CD8-positive, alpha-beta memory T cell (primary cell): ENCODE measurements around the gene SSBP3. TPM values are rescaled to one million over a fixed set of nuclear protein-coding genes. Genes with fewer than 3 reads are reported as not detected.

Experiments
- CTCF ChIA-PET: fragments of 350-600 bp; sonication (Branson Sonifier 250); formaldehyde crosslinking; loops from one replicate; lab custom pipeline; 2021; ENCODE audit warnings: antibody characterized with exemption; lab: Charles Lee
- POLR2A ChIA-PET: fragments of 350-600 bp; sonication (Branson Sonifier 250); formaldehyde crosslinking; loops from one replicate; lab custom pipeline; 2021; ENCODE audit warnings: antibody characterized with exemption; lab: Charles Lee
- DNase-seq, 5 donors: peaks; one replicate each; pipeline versions ENCODE4 v3.0.0 to v3.0.0-alpha.2; 2020 to 2022; ENCODE audit warnings: mixed read lengths in 1 of 5
- H3K27ac ChIP-seq: one replicate; pipeline ENCODE4 v1.7.0; 2013; ENCODE audit warnings: low read depth, mild to moderate bottlenecking, low read length, moderate library complexity
- H3K27me3 ChIP-seq: 2 replicates; pipeline ENCODE4 v1.7.0; 2013; ENCODE audit warnings: low read length, mild to moderate bottlenecking; ENCODE audit not compliant: insufficient read depth, poor library complexity, severe bottlenecking
- H3K36me3 ChIP-seq: 2 replicates; pipeline ENCODE4 v1.7.0; 2013; ENCODE audit warnings: mild to moderate bottlenecking, low read length, moderate library complexity; ENCODE audit not compliant: insufficient read depth
- H3K4me1 ChIP-seq: 2 replicates; pipeline ENCODE4 v1.7.0; 2013; ENCODE audit warnings: mild to moderate bottlenecking, low read length, moderate library complexity; ENCODE audit not compliant: insufficient read depth
- H3K4me3 ChIP-seq: 2 replicates; pipeline ENCODE4 v1.7.0; 2013; ENCODE audit warnings: mild to moderate bottlenecking, low read length
- H3K9me3 ChIP-seq: 2 replicates; pipeline ENCODE4 v1.7.0; 2013; ENCODE audit warnings: mild to moderate bottlenecking, low read length
- H3K27ac Mint-ChIP-seq, 8 donors: one replicate each; pipeline ENCODE4 v1.8.0; 2020 to 2021; ENCODE audit warnings: mixed read lengths in 8 of 8, mild to moderate bottlenecking in 6 of 8, inconsistent platforms in 3 of 8, moderate library complexity in 3 of 8
- H3K27me3 Mint-ChIP-seq, 2 donors: one replicate each; pipeline ENCODE4 v1.8.0; 2020 to 2021; ENCODE audit warnings: mixed read lengths in 2 of 2, mild to moderate bottlenecking in 1 of 2, moderate library complexity in 1 of 2
- H3K36me3 Mint-ChIP-seq, 3 donors: one replicate each; pipeline ENCODE4 v1.8.0; 2020 to 2021; ENCODE audit warnings: mixed read lengths in 3 of 3, inconsistent platforms in 1 of 3, mild to moderate bottlenecking in 1 of 3
- H3K4me1 Mint-ChIP-seq, 3 donors: one replicate each; pipeline ENCODE4 v1.8.0; 2020 to 2021; ENCODE audit warnings: mixed read lengths in 3 of 3, inconsistent platforms in 1 of 3, mild to moderate bottlenecking in 1 of 3
- H3K4me3 Mint-ChIP-seq, 7 donors: one replicate each; pipeline ENCODE4 v1.8.0; 2020 to 2021; ENCODE audit warnings: mixed read lengths in 7 of 7, mild to moderate bottlenecking in 6 of 7, moderate library complexity in 4 of 7, inconsistent platforms in 2 of 7
- H3K9me3 Mint-ChIP-seq, 5 donors: one replicate each; pipeline ENCODE4 v1.8.0; 2020 to 2022; ENCODE audit warnings: mixed read lengths in 5 of 5, mild to moderate bottlenecking in 3 of 5, moderate library complexity in 2 of 5, inconsistent platforms in 1 of 5
- polyA plus RNA-seq: library from polyadenylated mRNA; unstranded; fragments of 300-500 nt; fragmentation: Illumina TruSeq; gene quantifications from one replicate; pipeline ENCODE4 v1.2.3, GENCODE V29; 2021
- total RNA-seq, 2 experiments: library from RNA; stranded (reverse); gene quantifications; one replicate each; pipeline ENCODE4 v1.2.3, GENCODE V29; 2021

Gene SSBP3
- total and polyA plus RNA-seq, 3 experiments from 2014 or later = 17.6 to 52.7 (median 41.6) TPM

GRCh38 chr1:54268762-54269297 is 137.4 kb downstream of the SSBP3 start:
- Histone ChIP-seq H3K4me3 (no peak overlapping the region), H3K27ac (no peak overlapping the region), H3K27me3 (no peaks in the 10 kb centered on the region), H3K4me1 (no peaks in the 10 kb centered on the region), H3K9me3 (no peaks in the 10 kb centered on the region), H3K36me3 (no peaks in the 10 kb centered on the region)
- Mint-ChIP-seq H3K27me3 (no peaks in the 10 kb centered on the region), H3K27ac (peak overlapping the region in 1 of 8 donors; percentile 63), H3K4me3 (no peak overlapping the region), H3K9me3 (no peaks in the 10 kb centered on the region), H3K4me1 (peaks cover 19 to 44% (median 40%) of the 10 kb centered on the region in 3 donors), H3K36me3 (peaks cover 0 to 22% (median 3%) of the 10 kb centered on the region in 3 donors)
- DNase-seq = no peak
- ChIA-PET POLR2A (no interaction called here), CTCF (interaction anchor here (0.8 to 2.1 kb wide), 2 partner anchors 15 to 16 kb away, joined by 3 to 5 read pairs; no protein-coding TSS in a partner anchor)

- POLR2A ChIA-PET = interaction anchor here (0.6 kb wide), 1 partner anchor 28 kb away, joined by 3 read pairs; no protein-coding TSS in a partner anchor
- no peaks in the 10 kb centered on the region for H3K27me3 Mint-ChIP-seq
- H3K4me3 ChIP-seq = no peak overlapping the region
- DNase-seq = no peak
- H3K4me3 Mint-ChIP-seq = no peak overlapping the region
- no peaks in the 10 kb centered on the region for H3K9me3 ChIP-seq
- peaks cover 0 to 20% (median 3%) of the 10 kb centered on the region in 3 donors for H3K36me3 Mint-ChIP-seq
- CTCF ChIA-PET = interaction anchor here (0.6 to 2.1 kb wide), 2 partner anchors 14 to 250 kb away, joined by 3 to 5 read pairs; no protein-coding TSS in a partner anchor
- H3K27ac Mint-ChIP-seq = peak overlapping the region in 3 of 8 donors; percentile 29 to 55 (median 43)
- H3K9me3 Mint-ChIP-seq = no peaks in the 10 kb centered on the region
- peaks cover 17 to 44% (median 40%) of the 10 kb centered on the region in 3 donors for H3K4me1 Mint-ChIP-seq
- H3K4me1 ChIP-seq = no peaks in the 10 kb centered on the region
- H3K27ac ChIP-seq = no peak overlapping the region
- no peaks in the 10 kb centered on the region for H3K27me3 ChIP-seq
- no peaks in the 10 kb centered on the region for H3K36me3 ChIP-seq
Measured at GRCh38 chr1:54267815-54268761, 138.1 kb downstream of the SSBP3 start.

GRCh38 chr1:54266908-54267307 is 139.3 kb downstream of the SSBP3 start:
- H3K36me3 ChIP-seq = no peaks in the 10 kb centered on the region
- H3K4me3 Mint-ChIP-seq = no peak overlapping the region
- no peaks in the 10 kb centered on the region for H3K9me3 ChIP-seq
- no peaks in the 10 kb centered on the region for H3K4me1 ChIP-seq
- ChIA-PET CTCF (no interaction called here), POLR2A (interaction anchor here (0.6 kb wide), 1 partner anchor 29 kb away, joined by 3 read pairs; no protein-coding TSS in a partner anchor)
- no peak overlapping the region for H3K4me3 ChIP-seq
- no peaks in the 10 kb centered on the region for H3K9me3 Mint-ChIP-seq
- no peaks in the 10 kb centered on the region for H3K27me3 ChIP-seq
- DNase-seq = no peak
- peaks cover 0 to 20% (median 0%) of the 10 kb centered on the region in 3 donors for H3K36me3 Mint-ChIP-seq
- H3K27ac Mint-ChIP-seq = no peak overlapping the region
- peaks cover 10 to 38% (median 36%) of the 10 kb centered on the region in 3 donors for H3K4me1 Mint-ChIP-seq
- no peaks in the 10 kb centered on the region for H3K27me3 Mint-ChIP-seq
- no peak overlapping the region for H3K27ac ChIP-seq

- DNase-seq = no peak
- Mint-ChIP-seq H3K27me3 (no peaks in the 10 kb centered on the region), H3K36me3 (peaks cover 0 to 18% (median 0%) of the 10 kb centered on the region in 3 donors), H3K27ac (no peak overlapping the region), H3K4me3 (no peak overlapping the region), H3K4me1 (peaks cover 10 to 38% (median 34%) of the 10 kb centered on the region in 3 donors), H3K9me3 (no peaks in the 10 kb centered on the region)
- Histone ChIP-seq H3K27ac (no peak overlapping the region), H3K36me3 (no peaks in the 10 kb centered on the region), H3K9me3 (no peaks in the 10 kb centered on the region), H3K4me3 (no peak overlapping the region), H3K27me3 (no peaks in the 10 kb centered on the region), H3K4me1 (no peaks in the 10 kb centered on the region)
- POLR2A ChIA-PET = no interaction called here
- CTCF ChIA-PET = no interaction called here
Measured at GRCh38 chr1:54266195-54266594, 140.0 kb downstream of the SSBP3 start.

GRCh38 chr1:54265659-54266058 is 140.5 kb downstream of the SSBP3 start:
- Mint-ChIP-seq H3K36me3 (peaks cover 0 to 18% (median 0%) of the 10 kb centered on the region in 3 donors), H3K27me3 (no peaks in the 10 kb centered on the region), H3K27ac (peak overlapping the region in 1 of 8 donors; percentile 83), H3K4me3 (no peak overlapping the region), H3K4me1 (peaks cover 10 to 38% (median 36%) of the 10 kb centered on the region in 3 donors), H3K9me3 (no peaks in the 10 kb centered on the region)
- no peaks in the 10 kb centered on the region for H3K27me3 ChIP-seq
- no peak for DNase-seq
- no peak overlapping the region for H3K4me3 ChIP-seq
- no peak overlapping the region for H3K27ac ChIP-seq
- H3K4me1 ChIP-seq = no peaks in the 10 kb centered on the region
- ChIA-PET POLR2A (no interaction called here), CTCF (no interaction called here)
- no peaks in the 10 kb centered on the region for H3K36me3 ChIP-seq
- no peaks in the 10 kb centered on the region for H3K9me3 ChIP-seq

GRCh38 chr1:54265126-54265525 is 141.1 kb downstream of the SSBP3 start:
- ChIA-PET CTCF (no interaction called here), POLR2A (no interaction called here)
- no peak overlapping the region for H3K4me3 Mint-ChIP-seq
- H3K4me3 ChIP-seq = no peak overlapping the region
- H3K4me1 ChIP-seq = no peaks in the 10 kb centered on the region
- no peaks in the 10 kb centered on the region for H3K36me3 ChIP-seq
- H3K9me3 Mint-ChIP-seq = no peaks in the 10 kb centered on the region
- H3K27ac ChIP-seq = no peak overlapping the region
- H3K27me3 Mint-ChIP-seq = no peaks in the 10 kb centered on the region
- no peak for DNase-seq
- peaks cover 0 to 21% (median 0%) of the 10 kb centered on the region in 3 donors for H3K36me3 Mint-ChIP-seq
- peak overlapping the region in 1 of 8 donors; percentile 78 for H3K27ac Mint-ChIP-seq
- no peaks in the 10 kb centered on the region for H3K27me3 ChIP-seq
- peaks cover 10 to 34% (median 34%) of the 10 kb centered on the region in 3 donors for H3K4me1 Mint-ChIP-seq
- H3K9me3 ChIP-seq = no peaks in the 10 kb centered on the region

GRCh38 chr1:54263601-54264226 is 142.5 kb downstream of the SSBP3 start:
- Histone ChIP-seq H3K36me3 (no peaks in the 10 kb centered on the region), H3K4me1 (no peaks in the 10 kb centered on the region), H3K9me3 (no peaks in the 10 kb centered on the region), H3K4me3 (no peak overlapping the region), H3K27ac (no peak overlapping the region), H3K27me3 (no peaks in the 10 kb centered on the region)
- ChIA-PET POLR2A (interaction anchor here (0.7 kb wide), 1 partner anchor 42 kb away, joined by 3 read pairs; no protein-coding TSS in a partner anchor), CTCF (no interaction called here)
- Mint-ChIP-seq H3K36me3 (peaks cover 0 to 26% (median 0%) of the 10 kb centered on the region in 3 donors), H3K9me3 (no peaks in the 10 kb centered on the region), H3K27ac (peak overlapping the region in 7 of 8 donors; percentile 12 to 47 (median 17)), H3K4me1 (peaks cover 14 to 28% (median 25%) of the 10 kb centered on the region in 3 donors), H3K4me3 (no peak overlapping the region), H3K27me3 (no peaks in the 10 kb centered on the region)
- DNase-seq = no peak
